Memory B cell (primary cell): Measurements from ENCODE around the gene TCF21.
A peak's percentile ranks its signal among the peaks of the same experiment; 100 is the strongest.
"Not testable (repeated sequence)": the region's sequence is repeated elsewhere in the genome, so short reads cannot be mapped to it uniquely, and the experiment has no call there.

Experiments
- ATAC-seq: fragments of 150-1000 bp; cut with Tn5 transposase; 2 replicates; pipeline ENCODE4 v1.10.0; 2021; ENCODE audit warnings: low read depth, mild to moderate bottlenecking, moderate library complexity
- DNase-seq, 2 donors: peaks; one replicate each; pipeline ENCODE4 v3.0.0; 2022; ENCODE audit warnings: low spot score in 2 of 2
- H3K27ac Mint-ChIP-seq: one replicate; pipeline ENCODE4 v1.8.0; 2022; ENCODE audit warnings: mild to moderate bottlenecking, moderate library complexity, mixed read lengths
- H3K27me3 Mint-ChIP-seq: one replicate; pipeline ENCODE4 v1.8.0; 2022; ENCODE audit warnings: mixed read lengths
- H3K36me3 Mint-ChIP-seq: one replicate; pipeline ENCODE4 v1.8.0; 2022; ENCODE audit warnings: mild to moderate bottlenecking, mixed read lengths
- H3K4me1 Mint-ChIP-seq: one replicate; pipeline ENCODE4 v1.8.0; 2022; ENCODE audit warnings: mixed read lengths
- H3K4me3 Mint-ChIP-seq: one replicate; pipeline ENCODE4 v1.8.0; 2022; ENCODE audit warnings: mild to moderate bottlenecking, moderate library complexity, mixed read lengths
- H3K9me3 Mint-ChIP-seq: one replicate; pipeline ENCODE4 v1.8.0; 2022; ENCODE audit warnings: mixed read lengths

TCF21 gene

GRCh38 chr6:133888929-133889556, at the start of gene TCF21:
Gene TCF21 (plus strand): TSS chr6:133889113. CDS start chr6:133889398, 285 bp downstream.
- Mint-ChIP-seq H3K9me3 (no peaks in the 10 kb centered on the region), H3K27me3 (peaks cover 28% of the 10 kb centered on the region), H3K4me1 (peaks cover 17% of the 10 kb centered on the region), H3K36me3 (no peaks in the 10 kb centered on the region), H3K27ac (no peak within 1 kb of the TSS), H3K4me3 (peak within 1 kb of the TSS; percentile 47)
- ATAC-seq: no peak
- DNase-seq: no peak

- ATAC-seq (no peak), DNase-seq (no peak)
- no peaks in the 10 kb centered on the region for H3K36me3 Mint-ChIP-seq
- no peak overlapping the region for H3K27ac Mint-ChIP-seq
- no peaks in the 10 kb centered on the region for H3K9me3 Mint-ChIP-seq
- no peaks in the 10 kb centered on the region for H3K4me1 Mint-ChIP-seq
- peaks cover 6% of the 10 kb centered on the region for H3K27me3 Mint-ChIP-seq
- H3K4me3 Mint-ChIP-seq: no peak overlapping the region
Measured at GRCh38 chr6:133841176-133841575, 47.7 kb upstream of the TCF21 start.

GRCh38 chr6:133843098-133843497, 45.8 kb upstream of the TCF21 start:
- no peak for DNase-seq
- no peaks in the 10 kb centered on the region for H3K9me3 Mint-ChIP-seq
- peaks cover 5% of the 10 kb centered on the region for H3K27me3 Mint-ChIP-seq
- no peak for ATAC-seq
- H3K36me3 Mint-ChIP-seq: no peaks in the 10 kb centered on the region
- H3K27ac Mint-ChIP-seq: no peak overlapping the region
- no peak overlapping the region for H3K4me3 Mint-ChIP-seq
- H3K4me1 Mint-ChIP-seq: no peaks in the 10 kb centered on the region

GRCh38 chr6:133844709-133845108, 44.2 kb upstream of the TCF21 start:
- Mint-ChIP-seq H3K36me3 (no peaks in the 10 kb centered on the region), H3K4me3 (no peak overlapping the region), H3K27me3 (peaks cover 2% of the 10 kb centered on the region), H3K27ac (no peak overlapping the region), H3K4me1 (no peaks in the 10 kb centered on the region), H3K9me3 (no peaks in the 10 kb centered on the region)
- no peak for ATAC-seq
- no peak for DNase-seq

GRCh38 chr6:133854041-133854363, 34.9 kb upstream of the TCF21 start:
- no peak overlapping the region for H3K27ac Mint-ChIP-seq
- peaks cover 2% of the 10 kb centered on the region for H3K4me1 Mint-ChIP-seq
- H3K27me3 Mint-ChIP-seq: peaks cover 16% of the 10 kb centered on the region
- no peak for ATAC-seq
- H3K9me3 Mint-ChIP-seq: no peaks in the 10 kb centered on the region
- no peak overlapping the region for H3K4me3 Mint-ChIP-seq
- DNase-seq: no peak
- no peaks in the 10 kb centered on the region for H3K36me3 Mint-ChIP-seq

GRCh38 chr6:133854364-133855275, 34.3 kb upstream of the TCF21 start:
- no peaks in the 10 kb centered on the region for H3K36me3 Mint-ChIP-seq
- peaks cover 19% of the 10 kb centered on the region for H3K27me3 Mint-ChIP-seq
- peaks cover 2% of the 10 kb centered on the region for H3K4me1 Mint-ChIP-seq
- H3K4me3 Mint-ChIP-seq: no peak overlapping the region
- peak in 1 of 2 donors; percentile 12 for DNase-seq
- H3K9me3 Mint-ChIP-seq: no peaks in the 10 kb centered on the region
- no peak for ATAC-seq
- no peak overlapping the region for H3K27ac Mint-ChIP-seq

GRCh38 chr6:133855276-133855990, 33.5 kb upstream of the TCF21 start:
- no peak for ATAC-seq
- no peak for DNase-seq
- Mint-ChIP-seq H3K4me3 (no peak overlapping the region), H3K36me3 (no peaks in the 10 kb centered on the region), H3K27me3 (peaks cover 19% of the 10 kb centered on the region), H3K9me3 (peaks cover 2% of the 10 kb centered on the region), H3K27ac (no peak overlapping the region), H3K4me1 (peaks cover 2% of the 10 kb centered on the region)

GRCh38 chr6:133855991-133856370, 32.9 kb upstream of the TCF21 start:
- DNase-seq (no peak), ATAC-seq (no peak)
- no peak overlapping the region for H3K27ac Mint-ChIP-seq
- H3K4me3 Mint-ChIP-seq: no peak overlapping the region
- peaks cover 4% of the 10 kb centered on the region for H3K9me3 Mint-ChIP-seq
- H3K4me1 Mint-ChIP-seq: peaks cover 2% of the 10 kb centered on the region
- peaks cover 19% of the 10 kb centered on the region for H3K27me3 Mint-ChIP-seq
- H3K36me3 Mint-ChIP-seq: no peaks in the 10 kb centered on the region

GRCh38 chr6:133856911-133857310, 32.0 kb upstream of the TCF21 start:
- H3K4me1 Mint-ChIP-seq: peaks cover 2% of the 10 kb centered on the region
- DNase-seq (no peak), ATAC-seq (no peak)
- H3K9me3 Mint-ChIP-seq: peaks cover 6% of the 10 kb centered on the region
- H3K27ac Mint-ChIP-seq: no peak overlapping the region
- H3K36me3 Mint-ChIP-seq: no peaks in the 10 kb centered on the region
- H3K4me3 Mint-ChIP-seq: no peak overlapping the region
- peaks cover 14% of the 10 kb centered on the region for H3K27me3 Mint-ChIP-seq

GRCh38 chr6:133857696-133858095, 31.2 kb upstream of the TCF21 start:
- Mint-ChIP-seq H3K9me3 (peaks cover 13% of the 10 kb centered on the region), H3K4me3 (no peak overlapping the region), H3K4me1 (peaks cover 2% of the 10 kb centered on the region), H3K36me3 (no peaks in the 10 kb centered on the region), H3K27ac (no peak overlapping the region), H3K27me3 (peaks cover 14% of the 10 kb centered on the region)
- ATAC-seq: no peak
- DNase-seq: no peak

- DNase-seq, H3K27ac Mint-ChIP-seq, H3K4me3 Mint-ChIP-seq, ATAC-seq, H3K4me1 Mint-ChIP-seq, H3K36me3 Mint-ChIP-seq: not testable (repeated sequence)
- peaks cover 18% of the 10 kb centered on the region for H3K27me3 Mint-ChIP-seq
- peaks cover 29% of the 10 kb centered on the region for H3K9me3 Mint-ChIP-seq
Measured at GRCh38 chr6:133861337-133861736, 27.6 kb upstream of the TCF21 start.

- H3K27me3 Mint-ChIP-seq: peaks cover 24% of the 10 kb centered on the region
- H3K27ac Mint-ChIP-seq: no peak overlapping the region
- H3K4me1 Mint-ChIP-seq: no peaks in the 10 kb centered on the region
- H3K9me3 Mint-ChIP-seq: peaks cover 29% of the 10 kb centered on the region
- ATAC-seq: no peak
- H3K4me3 Mint-ChIP-seq: no peak overlapping the region
- DNase-seq: no peak
- peaks cover 1% of the 10 kb centered on the region for H3K36me3 Mint-ChIP-seq
Measured at GRCh38 chr6:133863228-133863627, 25.7 kb upstream of the TCF21 start.

- peaks cover 25% of the 10 kb centered on the region for H3K9me3 Mint-ChIP-seq
- H3K36me3 Mint-ChIP-seq: peaks cover 1% of the 10 kb centered on the region
- no peaks in the 10 kb centered on the region for H3K4me1 Mint-ChIP-seq
- DNase-seq: no peak
- no peak overlapping the region for H3K4me3 Mint-ChIP-seq
- no peak for ATAC-seq
- H3K27ac Mint-ChIP-seq: no peak overlapping the region
- H3K27me3 Mint-ChIP-seq: peaks cover 24% of the 10 kb centered on the region
Measured at GRCh38 chr6:133865680-133866079, 23.2 kb upstream of the TCF21 start.

- no peak overlapping the region for H3K4me3 Mint-ChIP-seq
- peaks cover 2% of the 10 kb centered on the region for H3K9me3 Mint-ChIP-seq
- H3K27me3 Mint-ChIP-seq: peaks cover 19% of the 10 kb centered on the region
- no peaks in the 10 kb centered on the region for H3K4me1 Mint-ChIP-seq
- H3K36me3 Mint-ChIP-seq: no peaks in the 10 kb centered on the region
- no peak overlapping the region for H3K27ac Mint-ChIP-seq
- no peak for DNase-seq
- no peak for ATAC-seq
Measured at GRCh38 chr6:133871131-133871530, 17.8 kb upstream of the TCF21 start.
